HEK293 (cell line): Measurements from ENCODE around the gene EPB41L2.

Experiments used
- CTCF ChIA-PET: fragments of 350-600 bp; formaldehyde crosslinking; extraction: SDS; loops from one replicate; lab custom pipeline; 2021; ENCODE audit warnings: antibody characterized with exemption; lab: Yijun Ruan, JAX
- POLR2A ChIA-PET: fragments of 300-600 bp; formaldehyde crosslinking; extraction: SDS; loops from one replicate; lab custom pipeline; 2020; ENCODE audit warnings: antibody characterized with exemption, inconsistent platforms; lab: Yijun Ruan, JAX
- H3K27ac ChIP-seq: fragments of 200-500 bp; sonication (Bioruptor generic); 2 replicates; pipeline ENCODE4 v1.5.1; 2014; ENCODE audit warnings: low read depth, low read length, control low read depth, inconsistent platforms; ENCODE audit errors: extremely low read depth
- H3K36me3 ChIP-seq, 2 experiments: fragments of 200-500 bp in 1 of 2; sonication (Bioruptor generic) in 1 of 2; 1 replicate in 1 of 2; 2 replicates in 1 of 2; pipeline ENCODE4 v1.5.1; 2014 to 2017; ENCODE audit warnings: inconsistent platforms in 2 of 2, low read length in 2 of 2; ENCODE audit not compliant: control insufficient read depth in 2 of 2, insufficient read depth in 1 of 2
- H3K4me1 ChIP-seq: fragments of 200-500 bp; sonication (Bioruptor generic); 2 replicates; pipeline ENCODE4 v1.5.1; 2014; ENCODE audit warnings: mild to moderate bottlenecking, low read length, inconsistent platforms; ENCODE audit not compliant: control insufficient read depth, insufficient read depth
- H3K4me3 ChIP-seq: 2 replicates; pipeline ENCODE4 v1.5.1; 2011; ENCODE audit warnings: low read depth, mild to moderate bottlenecking, control low read depth, low read length, moderate library complexity
- H3K9me3 ChIP-seq: fragments of 200-500 bp; sonication (Bioruptor generic); 2 replicates; pipeline ENCODE4 v1.5.1; 2014; ENCODE audit warnings: low read depth, low read length, inconsistent platforms; ENCODE audit not compliant: control insufficient read depth, insufficient read depth
- BCL11A ChIP-seq: fragments of 450-650 bp; formaldehyde crosslinking; IDR thresholded peaks from 2 replicates; pipeline ENCODE4 v1.5.1; 2016; ENCODE audit warnings: low read depth, missing biosample characterization, missing genetic modification characterization
- KLF1 ChIP-seq: fragments of 450-650 bp; formaldehyde crosslinking; IDR thresholded peaks from 2 replicates; pipeline ENCODE4 v1.5.1; 2016; ENCODE audit warnings: missing biosample characterization, missing genetic modification characterization
- OVOL3 ChIP-seq: fragments of 450-650 bp; formaldehyde crosslinking; IDR thresholded peaks from 2 replicates; pipeline ENCODE4 v1.5.1; 2016; ENCODE audit warnings: missing biosample characterization, missing genetic modification characterization
- REPIN1 ChIP-seq: fragments of 450-650 bp; formaldehyde crosslinking; IDR thresholded peaks from 2 replicates; pipeline ENCODE4 v1.5.1; 2017; ENCODE audit warnings: missing biosample characterization, missing genetic modification characterization, low read depth
- SETDB1 ChIP-seq: IDR thresholded peaks from one replicate; pipeline ENCODE4 v1.6.1; 2017; ENCODE audit warnings: mild to moderate bottlenecking, low read length, moderate library complexity, mixed read lengths; ENCODE audit not compliant: insufficient read length
- YY2 ChIP-seq: fragments of 450-650 bp; formaldehyde crosslinking; IDR thresholded peaks from 2 replicates; pipeline ENCODE4 v1.5.1; 2016; ENCODE audit warnings: missing biosample characterization, missing genetic modification characterization
- ZNF112 ChIP-seq: fragments of 450-650 bp; formaldehyde crosslinking; IDR thresholded peaks from 2 replicates; pipeline ENCODE4 v1.5.0; 2017; ENCODE audit warnings: missing biosample characterization, missing genetic modification characterization
- ZNF274 ChIP-seq, 2 experiments: fragments of 200-500 bp in 1 of 2; fragments of 450-650 bp in 1 of 2; sonication (Bioruptor generic) in 1 of 2; formaldehyde crosslinking in 1 of 2; IDR thresholded peaks; 2 replicates each; pipeline versions ENCODE4 v1.5.1 to v1.6.1; 2014 to 2016; ENCODE audit warnings: borderline replicate concordance in 1 of 2, inconsistent platforms in 1 of 2, low read length in 1 of 2, missing biosample characterization in 1 of 2, missing genetic modification characterization in 1 of 2
- ZNF404 ChIP-seq: fragments of 450-650 bp; formaldehyde crosslinking; IDR thresholded peaks from 2 replicates; pipeline ENCODE4 v1.5.1; 2017; ENCODE audit warnings: missing biosample characterization, missing genetic modification characterization
- ZNF473 ChIP-seq: fragments of 450-650 bp; formaldehyde crosslinking; IDR thresholded peaks from 2 replicates; pipeline ENCODE4 v1.5.1; 2017; ENCODE audit warnings: missing biosample characterization, missing genetic modification characterization
- ZNF514 ChIP-seq: fragments of 450-650 bp; formaldehyde crosslinking; IDR thresholded peaks from 2 replicates; pipeline ENCODE4 v1.5.1; 2016; ENCODE audit warnings: missing biosample characterization, missing genetic modification characterization
- ZNF561 ChIP-seq: fragments of 450-650 bp; IDR thresholded peaks from 2 replicates; pipeline ENCODE4 v1.5.1; 2018; ENCODE audit warnings: missing biosample characterization, missing genetic modification characterization, borderline replicate concordance
- ZNF585B ChIP-seq: fragments of 450-650 bp; formaldehyde crosslinking; IDR thresholded peaks from 2 replicates; pipeline ENCODE4 v1.5.1; 2016; ENCODE audit warnings: missing biosample characterization, missing genetic modification characterization
- ZNF610 ChIP-seq: fragments of 450-650 bp; formaldehyde crosslinking; IDR thresholded peaks from 2 replicates; pipeline ENCODE4 v1.5.1; 2016; ENCODE audit warnings: missing biosample characterization, missing genetic modification characterization, borderline replicate concordance
- ZNF623 ChIP-seq: fragments of 450-650 bp; formaldehyde crosslinking; IDR thresholded peaks from 2 replicates; pipeline ENCODE4 v1.5.1; 2016; ENCODE audit warnings: missing biosample characterization, missing genetic modification characterization
- ZNF629 ChIP-seq: fragments of 450-650 bp; formaldehyde crosslinking; IDR thresholded peaks from 2 replicates; pipeline ENCODE4 v1.5.1; 2017; ENCODE audit warnings: missing biosample characterization, missing genetic modification characterization
- ZNF837 ChIP-seq: fragments of 450-650 bp; formaldehyde crosslinking; IDR thresholded peaks from 2 replicates; pipeline ENCODE4 v1.5.1; 2016; ENCODE audit warnings: missing biosample characterization, missing genetic modification characterization
- TF ChIP-seq, protein P1 (sequence below): fragments of 450-650 bp; formaldehyde crosslinking; optimal IDR thresholded peaks from 2 replicates; pipeline ENCODE3; 2016; ENCODE audit warnings: missing biosample characterization, mild to moderate bottlenecking, missing genetic modification characterization
- TF ChIP-seq, protein P2 (sequence below): fragments of 450-650 bp; formaldehyde crosslinking; conservative IDR thresholded peaks from 2 replicates; pipeline ENCODE4 v1.5.1; 2016; ENCODE audit warnings: low read depth, missing biosample characterization, missing genetic modification characterization
- TF ChIP-seq, protein P3 (sequence below): fragments of 450-650 bp; formaldehyde crosslinking; IDR thresholded peaks from 2 replicates; pipeline ENCODE4 v1.5.1; 2017; ENCODE audit warnings: missing biosample characterization, missing genetic modification characterization
- TF ChIP-seq, protein P4 (sequence below): fragments of 450-650 bp; formaldehyde crosslinking; IDR thresholded peaks from 2 replicates; pipeline ENCODE4 v1.5.1; 2016; ENCODE audit warnings: missing biosample characterization, missing genetic modification characterization
- TF ChIP-seq, protein P5 (sequence below): fragments of 450-650 bp; formaldehyde crosslinking; IDR thresholded peaks from 2 replicates; pipeline ENCODE4 v1.5.1; 2016; ENCODE audit warnings: missing biosample characterization, missing genetic modification characterization

The EPB41L2 gene

DNA sequence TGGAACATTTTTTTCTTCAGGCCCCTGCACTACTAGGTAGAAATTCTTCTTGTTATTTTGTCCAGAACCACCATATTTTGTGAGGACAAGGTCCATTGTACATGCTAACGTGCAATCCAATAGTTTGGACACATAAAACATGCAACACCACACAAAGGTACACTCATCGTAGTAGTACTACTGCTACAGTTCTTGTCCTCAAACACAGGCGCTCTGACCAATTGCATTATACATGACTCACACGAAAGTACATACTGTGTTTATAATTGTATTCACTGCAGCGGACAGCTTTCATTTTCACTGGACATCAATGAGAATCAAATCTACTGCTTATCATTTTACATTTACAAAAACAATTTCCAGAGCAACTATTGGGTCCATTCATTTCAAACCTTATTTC, 251.1 kb downstream of the EPB41L2 start:
- ChIA-PET CTCF (interaction anchor here (0.6 kb wide), 2 partner anchors 8 to 21 kb away, joined by 3 to 7 read pairs; no protein-coding TSS in a partner anchor), POLR2A (no interaction called here)
- Histone ChIP-seq H3K4me1 (no peaks in the 10 kb centered on the region; the same call in 1 of the 2 replicates), H3K4me3 (no peak overlapping the region), H3K9me3 (no peaks in the 10 kb centered on the region), H3K36me3 (no peaks in the 10 kb centered on the region)
- TF ChIP-seq ZNF514 (tag by site-specific recombination) (no peak), ZNF112 (tag by site-specific recombination) (no peak), YY2 (no peak), BCL11A (tag by site-specific recombination) (no peak), ZNF837 (no peak), SETDB1 (no peak), ZNF629 (no peak), ZNF473 (tag by site-specific recombination) (no peak), ZNF561 (tag by site-specific recombination) (no peak), ZNF585B (tag by site-specific recombination) (no peak), ZNF610 (tag by site-specific recombination) (no peak)
- TF ChIP-seq, protein P1, sequence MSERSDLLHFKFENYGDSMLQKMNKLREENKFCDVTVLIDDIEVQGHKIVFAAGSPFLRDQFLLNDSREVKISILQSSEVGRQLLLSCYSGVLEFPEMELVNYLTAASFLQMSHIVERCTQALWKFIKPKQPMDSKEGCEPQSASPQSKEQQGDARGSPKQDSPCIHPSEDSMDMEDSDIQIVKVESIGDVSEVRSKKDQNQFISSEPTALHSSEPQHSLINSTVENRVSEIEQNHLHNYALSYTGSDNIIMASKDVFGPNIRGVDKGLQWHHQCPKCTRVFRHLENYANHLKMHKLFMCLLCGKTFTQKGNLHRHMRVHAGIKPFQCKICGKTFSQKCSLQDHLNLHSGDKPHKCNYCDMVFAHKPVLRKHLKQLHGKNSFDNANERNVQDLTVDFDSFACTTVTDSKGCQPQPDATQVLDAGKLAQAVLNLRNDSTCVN (tag by site-specific recombination): no peak
- TF ChIP-seq, protein P2, sequence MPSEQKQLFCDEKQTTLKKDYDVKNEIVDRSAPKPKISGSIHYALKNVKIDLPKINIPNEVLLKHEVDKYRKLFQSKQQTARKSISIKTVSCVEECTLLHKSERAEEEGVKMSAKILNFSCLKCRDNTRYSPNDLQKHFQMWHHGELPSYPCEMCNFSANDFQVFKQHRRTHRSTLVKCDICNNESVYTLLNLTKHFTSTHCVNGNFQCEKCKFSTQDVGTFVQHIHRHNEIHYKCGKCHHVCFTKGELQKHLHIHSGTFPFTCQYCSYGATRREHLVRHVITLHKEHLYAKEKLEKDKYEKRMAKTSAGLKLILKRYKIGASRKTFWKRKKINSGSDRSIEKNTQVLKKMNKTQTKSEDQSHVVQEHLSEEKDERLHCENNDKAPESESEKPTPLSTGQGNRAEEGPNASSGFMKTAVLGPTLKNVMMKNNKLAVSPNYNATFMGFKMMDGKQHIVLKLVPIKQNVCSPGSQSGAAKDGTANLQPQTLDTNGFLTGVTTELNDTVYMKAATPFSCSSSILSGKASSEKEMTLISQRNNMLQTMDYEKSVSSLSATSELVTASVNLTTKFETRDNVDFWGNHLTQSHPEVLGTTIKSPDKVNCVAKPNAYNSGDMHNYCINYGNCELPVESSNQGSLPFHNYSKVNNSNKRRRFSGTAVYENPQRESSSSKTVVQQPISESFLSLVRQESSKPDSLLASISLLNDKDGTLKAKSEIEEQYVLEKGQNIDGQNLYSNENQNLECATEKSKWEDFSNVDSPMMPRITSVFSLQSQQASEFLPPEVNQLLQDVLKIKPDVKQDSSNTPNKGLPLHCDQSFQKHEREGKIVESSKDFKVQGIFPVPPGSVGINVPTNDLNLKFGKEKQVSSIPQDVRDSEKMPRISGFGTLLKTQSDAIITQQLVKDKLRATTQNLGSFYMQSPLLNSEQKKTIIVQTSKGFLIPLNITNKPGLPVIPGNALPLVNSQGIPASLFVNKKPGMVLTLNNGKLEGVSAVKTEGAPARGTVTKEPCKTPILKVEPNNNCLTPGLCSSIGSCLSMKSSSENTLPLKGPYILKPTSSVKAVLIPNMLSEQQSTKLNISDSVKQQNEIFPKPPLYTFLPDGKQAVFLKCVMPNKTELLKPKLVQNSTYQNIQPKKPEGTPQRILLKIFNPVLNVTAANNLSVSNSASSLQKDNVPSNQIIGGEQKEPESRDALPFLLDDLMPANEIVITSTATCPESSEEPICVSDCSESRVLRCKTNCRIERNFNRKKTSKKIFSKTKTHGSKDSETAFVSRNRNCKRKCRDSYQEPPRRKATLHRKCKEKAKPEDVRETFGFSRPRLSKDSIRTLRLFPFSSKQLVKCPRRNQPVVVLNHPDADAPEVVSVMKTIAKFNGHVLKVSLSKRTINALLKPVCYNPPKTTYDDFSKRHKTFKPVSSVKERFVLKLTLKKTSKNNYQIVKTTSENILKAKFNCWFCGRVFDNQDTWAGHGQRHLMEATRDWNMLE: no peak
- TF ChIP-seq, protein P3, sequence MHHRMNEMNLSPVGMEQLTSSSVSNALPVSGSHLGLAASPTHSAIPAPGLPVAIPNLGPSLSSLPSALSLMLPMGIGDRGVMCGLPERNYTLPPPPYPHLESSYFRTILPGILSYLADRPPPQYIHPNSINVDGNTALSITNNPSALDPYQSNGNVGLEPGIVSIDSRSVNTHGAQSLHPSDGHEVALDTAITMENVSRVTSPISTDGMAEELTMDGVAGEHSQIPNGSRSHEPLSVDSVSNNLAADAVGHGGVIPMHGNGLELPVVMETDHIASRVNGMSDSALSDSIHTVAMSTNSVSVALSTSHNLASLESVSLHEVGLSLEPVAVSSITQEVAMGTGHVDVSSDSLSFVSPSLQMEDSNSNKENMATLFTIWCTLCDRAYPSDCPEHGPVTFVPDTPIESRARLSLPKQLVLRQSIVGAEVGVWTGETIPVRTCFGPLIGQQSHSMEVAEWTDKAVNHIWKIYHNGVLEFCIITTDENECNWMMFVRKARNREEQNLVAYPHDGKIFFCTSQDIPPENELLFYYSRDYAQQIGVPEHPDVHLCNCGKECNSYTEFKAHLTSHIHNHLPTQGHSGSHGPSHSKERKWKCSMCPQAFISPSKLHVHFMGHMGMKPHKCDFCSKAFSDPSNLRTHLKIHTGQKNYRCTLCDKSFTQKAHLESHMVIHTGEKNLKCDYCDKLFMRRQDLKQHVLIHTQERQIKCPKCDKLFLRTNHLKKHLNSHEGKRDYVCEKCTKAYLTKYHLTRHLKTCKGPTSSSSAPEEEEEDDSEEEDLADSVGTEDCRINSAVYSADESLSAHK (tag by site-specific recombination): no peak
- TF ChIP-seq, all 188 proteins: peak for 0
- H3K27ac ChIP-seq: no peak overlapping the region

DNA sequence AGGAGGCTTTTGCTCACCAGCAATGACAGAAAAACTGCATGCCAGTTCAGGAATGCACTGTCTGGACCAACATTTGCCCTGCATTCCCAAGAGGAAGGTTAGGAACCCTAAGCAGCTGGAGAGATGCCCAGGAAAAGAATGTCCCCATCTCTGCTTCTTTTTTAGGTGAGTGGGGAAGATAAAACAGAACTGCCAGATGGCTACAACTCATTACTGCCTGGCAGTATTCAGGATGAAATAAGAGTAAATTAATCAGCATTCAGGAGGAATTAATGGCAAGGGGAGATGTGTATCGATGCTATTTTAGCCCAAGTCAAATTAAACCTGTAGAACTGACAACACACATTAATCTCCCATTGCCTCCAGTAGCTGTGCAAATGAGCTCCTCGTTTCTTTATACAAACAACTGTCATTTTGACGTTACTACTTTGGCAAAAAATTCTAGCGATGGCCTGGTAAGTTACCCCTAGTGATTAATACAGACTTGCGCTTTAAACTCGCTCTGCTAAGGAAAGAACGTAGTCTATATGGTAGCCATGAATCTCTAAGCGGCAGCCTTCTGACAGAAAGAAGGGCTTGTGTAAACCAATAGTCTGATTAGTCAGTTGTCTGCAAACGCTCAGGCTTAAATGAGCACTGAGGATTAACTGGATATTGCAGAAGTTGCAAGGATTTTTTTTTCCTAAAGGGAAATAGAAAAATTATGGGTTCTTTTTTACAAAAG, 252.6 kb downstream of the EPB41L2 start:
- no peaks in the 10 kb centered on the region for H3K9me3 ChIP-seq
- ChIA-PET CTCF (no interaction called here), POLR2A (no interaction called here)
- H3K4me1 ChIP-seq: no peaks in the 10 kb centered on the region; the same call in 1 of the 2 replicates
- no peak overlapping the region for H3K4me3 ChIP-seq
- no peaks in the 10 kb centered on the region for H3K36me3 ChIP-seq
- no peak overlapping the region for H3K27ac ChIP-seq
- TF ChIP-seq, protein P4, sequence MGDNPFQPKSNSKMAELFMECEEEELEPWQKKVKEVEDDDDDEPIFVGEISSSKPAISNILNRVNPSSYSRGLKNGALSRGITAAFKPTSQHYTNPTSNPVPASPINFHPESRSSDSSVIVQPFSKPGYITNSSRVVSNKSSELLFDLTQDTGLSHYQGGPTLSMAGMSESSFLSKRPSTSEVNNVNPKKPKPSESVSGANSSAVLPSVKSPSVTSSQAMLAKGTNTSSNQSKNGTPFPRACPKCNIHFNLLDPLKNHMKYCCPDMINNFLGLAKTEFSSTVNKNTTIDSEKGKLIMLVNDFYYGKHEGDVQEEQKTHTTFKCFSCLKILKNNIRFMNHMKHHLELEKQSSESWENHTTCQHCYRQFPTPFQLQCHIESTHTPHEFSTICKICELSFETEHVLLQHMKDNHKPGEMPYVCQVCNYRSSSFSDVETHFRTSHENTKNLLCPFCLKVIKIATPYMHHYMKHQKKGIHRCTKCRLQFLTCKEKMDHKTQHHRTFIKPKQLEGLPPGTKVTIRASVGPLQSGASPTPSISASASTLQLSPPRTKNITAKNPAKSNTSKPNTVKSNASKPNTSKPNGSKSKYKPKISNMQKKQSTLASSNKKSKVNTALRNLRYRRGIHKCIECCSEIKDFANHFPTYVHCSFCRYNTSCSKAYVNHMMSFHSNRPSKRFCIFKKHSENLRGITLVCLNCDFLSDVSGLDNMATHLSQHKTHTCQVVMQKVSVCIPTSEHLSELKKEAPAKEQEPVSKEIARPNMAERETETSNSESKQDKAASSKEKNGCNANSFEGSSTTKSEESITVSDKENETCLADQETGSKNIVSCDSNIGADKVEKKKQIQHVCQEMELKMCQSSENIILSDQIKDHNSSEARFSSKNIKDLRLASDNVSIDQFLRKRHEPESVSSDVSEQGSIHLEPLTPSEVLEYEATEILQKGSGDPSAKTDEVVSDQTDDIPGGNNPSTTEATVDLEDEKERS: no peak
- TF ChIP-seq REPIN1 (tag by site-specific recombination): no peak
- TF ChIP-seq ZNF629: no peak
- TF ChIP-seq, protein P5, sequence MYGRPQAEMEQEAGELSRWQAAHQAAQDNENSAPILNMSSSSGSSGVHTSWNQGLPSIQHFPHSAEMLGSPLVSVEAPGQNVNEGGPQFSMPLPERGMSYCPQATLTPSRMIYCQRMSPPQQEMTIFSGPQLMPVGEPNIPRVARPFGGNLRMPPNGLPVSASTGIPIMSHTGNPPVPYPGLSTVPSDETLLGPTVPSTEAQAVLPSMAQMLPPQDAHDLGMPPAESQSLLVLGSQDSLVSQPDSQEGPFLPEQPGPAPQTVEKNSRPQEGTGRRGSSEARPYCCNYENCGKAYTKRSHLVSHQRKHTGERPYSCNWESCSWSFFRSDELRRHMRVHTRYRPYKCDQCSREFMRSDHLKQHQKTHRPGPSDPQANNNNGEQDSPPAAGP (tag by site-specific recombination): no peak
- no peak for TF ChIP-seq OVOL3 (tag by site-specific recombination)
- TF ChIP-seq ZNF274 (IDR thresholded peaks at IDR 0.05; ENCODE audit: low read length): no peak
- TF ChIP-seq ZNF274 (tag by site-specific recombination; IDR thresholded peaks at IDR 0.05; ENCODE audit: borderline replicate concordance): no peak
- no peak for TF ChIP-seq ZNF623 (tag by site-specific recombination)
- TF ChIP-seq KLF1 (tag by site-specific recombination): no peak
- TF ChIP-seq ZNF404: no peak
